Astrocyte of the hippocampus (primary cell): Measurements from ENCODE around the gene YIPF3.
A peak's percentile ranks its signal among the peaks of the same experiment; 100 is the strongest.
"Not testable (repeated sequence)": the region's sequence is repeated elsewhere in the genome, so short reads cannot be mapped to it uniquely, and the experiment has no call there.

Source experiments
- DNase-seq: peaks from one replicate; pipeline ENCODE4 v3.0.0; 2011; ENCODE audit warnings: low read depth, low spot score

The YIPF3 gene

GRCh38 chr6:43516697-43517504 is at the start of gene YIPF3, which contains the start of gene POLR1C:
YIPF3 (minus strand) TSS chr6:43516926; CDS start chr6:43516807, 119 bp downstream.
POLR1C (plus strand) TSS chr6:43517089; CDS start chr6:43517110, 21 bp downstream.
- peak; percentile 99 for DNase-seq

- no peak for DNase-seq
Observed at GRCh38 chr6:43559328-43559727, 42.6 kb upstream of the YIPF3 start.

GRCh38 chr6:43557620-43558019 is 40.9 kb upstream of the YIPF3 start:
- not testable (repeated sequence) for DNase-seq

GRCh38 chr6:43547222-43547621 is 30.5 kb upstream of the YIPF3 start:
- no peak for DNase-seq

GRCh38 chr6:43544461-43544860 is 27.7 kb upstream of the YIPF3 start:
- DNase-seq, result no peak

- DNase-seq, result no peak
Observed at GRCh38 chr6:43541774-43542471, 25.2 kb upstream of the YIPF3 start.

GRCh38 chr6:43540507-43540906 is 23.8 kb upstream of the YIPF3 start:
- DNase-seq, result no peak

- not testable (repeated sequence) for DNase-seq
Observed at GRCh38 chr6:43539409-43539808, 22.7 kb upstream of the YIPF3 start.

- not testable (repeated sequence) for DNase-seq
Observed at GRCh38 chr6:43538986-43539385, 22.3 kb upstream of the YIPF3 start.

- DNase-seq, result peak; percentile 62
Observed at GRCh38 chr6:43532201-43532600, 15.5 kb upstream of the YIPF3 start.

GRCh38 chr6:43524483-43524961 is 7.8 kb upstream of the YIPF3 start:
- DNase-seq, result no peak

GRCh38 chr6:43523284-43523683 is 6.6 kb upstream of the YIPF3 start:
- no peak for DNase-seq

- DNase-seq, result no peak
Observed at GRCh38 chr6:43522547-43523261, 6.0 kb upstream of the YIPF3 start.

GRCh38 chr6:43521836-43522235 is 5.1 kb upstream of the YIPF3 start:
- DNase-seq, result peak; percentile 86

GRCh38 chr6:43520097-43520496 is 3.4 kb upstream of the YIPF3 start:
- DNase-seq, result no peak

GRCh38 chr6:43517505-43518357 is 1.0 kb upstream of the YIPF3 start:
- DNase-seq, result no peak

- no peak for DNase-seq
Observed at GRCh38 chr6:43516367-43516696, 394 bp downstream of the YIPF3 start.

GRCh38 chr6:43515808-43516207 is 918 bp downstream of the YIPF3 start:
- no peak for DNase-seq

- DNase-seq, result no peak
Observed at GRCh38 chr6:43511824-43512415, 4.8 kb downstream of the YIPF3 start.

GRCh38 chr6:43510827-43511163 is 5.9 kb downstream of the YIPF3 start:
- no peak for DNase-seq
